ENCODE measurements around the gene FGF10.

GRCh38 chr5:44318883-44319282, 70.3 kb downstream of the FGF10 start:
- no peak for TF ChIP-seq CTCF (IDR thresholded peaks at IDR 0.05)
- no peak for TF ChIP-seq POLR2AphosphoS5 (IDR thresholded peaks at IDR 0.05)
- TF ChIP-seq POLR2A (IDR thresholded peaks at IDR 0.05): no peak

Measured in stomach (tissue), 4 donors.